Fibroblast of pulmonary artery (primary cell): ENCODE data around the gene ASB13.
"Not testable (repeated sequence)": the region's sequence is repeated elsewhere in the genome, so short reads cannot be mapped to it uniquely, and the experiment has no call there.

Experiments used
- DNase-seq: peaks from one replicate; pipeline ENCODE4 v3.0.0-alpha.2; 2010; ENCODE audit warnings: low read depth
- H3K4me3 ChIP-seq: replicated peaks from 2 replicates; pipeline ENCODE4 v1.5.1; 2011; ENCODE audit warnings: low read depth, mild to moderate bottlenecking, control low read depth, low read length, moderate library complexity
- TF ChIP-seq, protein P1 (sequence below): IDR thresholded peaks from 2 replicates; pipeline ENCODE4 v1.5.1; 2011; ENCODE audit warnings: mild to moderate bottlenecking, control low read depth, low read length, inconsistent platforms; ENCODE audit errors: missing control alignments

Gene ASB13

DNA sequence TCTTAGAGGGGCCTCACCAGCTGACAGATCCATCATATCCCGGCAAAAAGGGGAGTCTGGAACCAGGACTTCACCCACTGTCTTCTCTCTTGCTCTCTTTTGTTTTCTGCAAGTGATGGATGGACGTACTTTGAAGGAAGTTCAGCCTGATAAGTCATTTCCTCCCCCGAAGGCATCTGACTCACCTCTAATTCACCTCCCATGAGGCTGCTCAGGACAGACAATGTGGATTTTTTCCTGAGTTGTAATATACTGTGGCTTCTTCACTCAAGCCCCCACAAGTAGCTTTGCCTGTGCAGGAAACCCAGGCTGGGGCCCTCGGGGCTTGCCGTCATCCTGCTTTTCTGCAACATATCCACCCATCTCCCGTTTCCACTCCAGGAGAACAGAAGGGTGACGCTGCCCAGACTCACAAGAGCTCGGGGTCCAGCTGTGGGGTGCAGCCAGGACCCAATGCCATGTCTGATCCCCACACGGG is 70.4 kb downstream of the ASB13 start:
- H3K4me3 ChIP-seq = no peak overlapping the region
- TF ChIP-seq, protein P1, sequence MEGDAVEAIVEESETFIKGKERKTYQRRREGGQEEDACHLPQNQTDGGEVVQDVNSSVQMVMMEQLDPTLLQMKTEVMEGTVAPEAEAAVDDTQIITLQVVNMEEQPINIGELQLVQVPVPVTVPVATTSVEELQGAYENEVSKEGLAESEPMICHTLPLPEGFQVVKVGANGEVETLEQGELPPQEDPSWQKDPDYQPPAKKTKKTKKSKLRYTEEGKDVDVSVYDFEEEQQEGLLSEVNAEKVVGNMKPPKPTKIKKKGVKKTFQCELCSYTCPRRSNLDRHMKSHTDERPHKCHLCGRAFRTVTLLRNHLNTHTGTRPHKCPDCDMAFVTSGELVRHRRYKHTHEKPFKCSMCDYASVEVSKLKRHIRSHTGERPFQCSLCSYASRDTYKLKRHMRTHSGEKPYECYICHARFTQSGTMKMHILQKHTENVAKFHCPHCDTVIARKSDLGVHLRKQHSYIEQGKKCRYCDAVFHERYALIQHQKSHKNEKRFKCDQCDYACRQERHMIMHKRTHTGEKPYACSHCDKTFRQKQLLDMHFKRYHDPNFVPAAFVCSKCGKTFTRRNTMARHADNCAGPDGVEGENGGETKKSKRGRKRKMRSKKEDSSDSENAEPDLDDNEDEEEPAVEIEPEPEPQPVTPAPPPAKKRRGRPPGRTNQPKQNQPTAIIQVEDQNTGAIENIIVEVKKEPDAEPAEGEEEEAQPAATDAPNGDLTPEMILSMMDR = no peak
- DNase-seq = peak; percentile 82

DNA sequence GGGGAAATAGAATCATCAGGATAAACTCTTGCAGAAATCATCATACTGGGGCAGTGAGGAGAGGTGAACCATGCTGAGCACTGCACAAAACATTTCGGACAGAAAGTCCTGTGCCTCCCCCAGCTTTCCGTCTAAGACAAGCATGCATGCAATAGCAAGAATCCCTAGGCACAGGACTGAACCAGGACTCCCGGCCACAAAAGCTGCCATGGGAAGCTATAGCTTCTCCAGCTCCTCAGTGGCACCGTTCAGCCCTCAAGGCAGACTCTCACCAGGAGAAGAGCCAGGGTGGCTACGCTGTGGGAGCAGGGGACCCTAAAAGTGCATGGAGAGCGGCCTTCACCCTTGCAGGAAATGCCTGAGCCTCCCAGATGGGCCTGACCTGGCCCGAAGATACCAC is 70.8 kb downstream of the ASB13 start:
- DNase-seq = peak; percentile 58
- no peak overlapping the region for H3K4me3 ChIP-seq
- TF ChIP-seq, protein P1 = no peak

DNA sequence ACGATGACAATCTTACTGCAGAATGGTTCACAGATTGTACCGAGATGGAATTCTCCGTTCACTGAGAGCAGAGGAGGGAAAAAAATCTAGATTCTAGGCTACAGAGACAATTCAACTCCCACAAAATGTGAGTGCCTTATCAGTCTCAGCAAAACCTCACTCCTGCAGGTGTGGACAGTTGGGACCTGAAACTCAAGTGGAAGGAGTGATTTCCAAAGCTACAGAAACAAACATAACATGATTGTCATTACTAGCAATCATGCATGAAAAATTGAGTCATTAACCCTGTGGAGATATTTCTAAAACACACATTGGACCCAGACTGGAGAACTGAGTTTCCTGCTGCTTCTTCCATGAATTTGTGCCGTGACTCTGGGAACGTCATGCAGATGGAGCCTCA is 71.3 kb downstream of the ASB13 start:
- H3K4me3 ChIP-seq = no peak overlapping the region
- TF ChIP-seq, protein P1 = no peak
- no peak for DNase-seq

GRCh38 chr10:5594271-5595049 is 71.9 kb downstream of the ASB13 start:
- peak; percentile 36 for DNase-seq
- TF ChIP-seq, protein P1 = no peak
- no peak overlapping the region for H3K4me3 ChIP-seq

DNA sequence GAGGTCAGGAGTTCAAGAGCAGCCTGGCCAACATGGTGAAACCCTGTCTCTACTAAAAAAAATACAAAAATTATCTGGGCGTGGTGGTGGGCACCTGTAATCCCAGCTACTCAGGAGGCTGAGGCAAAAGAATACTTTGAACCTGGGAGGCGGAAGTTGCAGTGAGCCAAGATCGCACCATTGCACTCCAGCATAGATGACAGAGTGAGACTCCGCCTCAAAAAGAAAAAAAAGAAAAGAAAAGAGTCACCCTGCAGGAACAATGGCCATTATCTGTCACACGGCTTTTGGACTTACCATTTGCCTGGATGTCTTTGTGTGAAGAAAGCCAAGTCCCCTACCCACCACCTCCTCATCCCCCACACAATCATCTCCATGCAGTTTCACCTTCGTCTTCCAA is 73.0 kb downstream of the ASB13 start:
- H3K4me3 ChIP-seq, DNase-seq: not testable (repeated sequence)

GRCh38 chr10:5592070-5592469 is 74.3 kb downstream of the ASB13 start:
- DNase-seq = no peak
- TF ChIP-seq, protein P1 = no peak
- H3K4me3 ChIP-seq = no peak overlapping the region

DNA sequence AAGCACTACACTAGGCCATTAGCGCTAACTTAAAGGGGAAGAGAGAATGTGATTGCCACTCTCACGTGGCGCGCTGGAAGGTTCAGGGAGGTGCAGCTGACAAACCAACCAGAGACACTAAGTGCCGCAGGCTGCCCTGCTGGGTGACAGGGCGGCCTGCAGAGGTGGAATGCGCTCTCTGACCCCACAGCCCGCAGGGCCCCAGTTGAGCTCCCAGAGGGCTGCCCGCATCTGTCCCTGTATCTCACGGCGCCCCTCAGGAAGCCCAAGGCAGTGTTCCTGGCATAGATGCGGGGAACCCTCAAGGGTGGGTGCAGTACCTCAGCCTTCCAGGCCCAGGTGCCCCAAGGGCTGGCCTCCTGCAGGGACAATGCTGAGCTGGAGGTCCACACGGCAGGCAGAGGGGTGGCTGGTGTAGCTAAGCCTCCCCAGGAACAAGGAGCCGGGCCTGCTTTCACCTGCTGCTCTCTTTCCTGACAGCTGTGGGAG is 75.0 kb downstream of the ASB13 start:
- no peak overlapping the region for H3K4me3 ChIP-seq
- TF ChIP-seq, protein P1 = no peak
- DNase-seq = no peak
